Measurements from ENCODE around the gene CYB561D1. TPM values are rescaled to one million over a fixed set of nuclear protein-coding genes. Genes with fewer than 3 reads are reported as not detected.

Gene CYB561D1
- total and polyA plus RNA-seq, 2 of the 8 experiments (the other 6 are each of a cell fraction or from before 2014, with no cell fraction given) = 3.6 to 3.8 TPM

DNA sequence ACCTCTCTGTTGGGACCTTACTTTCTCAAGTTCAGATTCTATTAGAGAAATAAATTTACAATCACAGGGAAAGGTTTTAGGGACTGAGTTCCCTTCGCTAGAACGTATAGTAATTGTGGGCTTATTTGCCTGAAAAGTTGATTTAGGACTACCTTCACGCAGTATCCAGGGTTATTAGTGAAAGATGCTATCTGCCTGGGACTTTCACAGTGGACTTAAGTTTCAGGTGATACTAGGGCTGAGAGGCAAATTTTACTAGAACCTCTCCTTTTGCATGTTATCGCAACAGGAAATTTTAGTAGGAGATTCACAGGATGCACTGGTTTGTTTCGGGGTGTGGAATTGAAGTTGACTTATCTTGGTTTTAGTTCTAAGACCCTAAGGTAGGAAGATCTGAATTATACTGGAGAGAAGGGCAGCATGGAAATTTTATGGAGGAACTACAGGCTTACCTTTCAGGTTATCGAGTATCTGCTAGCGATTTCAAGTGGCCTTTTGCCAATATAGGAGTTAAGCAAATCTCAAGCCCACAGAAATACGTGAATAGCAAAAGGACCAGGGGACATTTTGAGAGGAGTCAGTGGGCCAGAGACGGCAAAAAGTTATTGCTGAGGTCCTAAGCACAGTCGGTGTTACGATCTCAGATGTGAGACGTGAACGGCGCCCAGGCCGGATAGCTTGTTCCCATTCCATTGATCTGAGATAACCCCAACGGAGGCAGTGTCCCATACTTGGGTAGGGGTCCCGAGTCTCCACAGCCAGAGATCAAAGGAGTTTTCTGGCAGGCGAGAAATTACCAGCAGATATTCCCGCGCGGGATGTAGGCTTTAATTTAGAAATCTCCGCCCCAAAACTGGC is 53.8 kb downstream of the CYB561D1 start (continued):
- TF ChIP-seq EGR1 (IDR thresholded peaks at IDR 0.05; ENCODE audit: borderline replicate concordance, low read depth, low read length) (no peak), SP2 (IDR thresholded peaks at IDR 0.05; ENCODE audit: low read length) (no peak), SIRT6 (IDR thresholded peaks at IDR 0.05; ENCODE audit: low read length) (no peak)

All from H1 (cell line).